D341Med (cell line): ENCODE data around the gene TRAPPC2.
"Not testable (repeated sequence)": the region's sequence is repeated elsewhere in the genome, so short reads cannot be mapped to it uniquely, and the experiment has no call there.

Experiments used
- DNase-seq: peaks from one replicate; pipeline ENCODE4 v3.0.0; 2012; ENCODE audit warnings: low spot score

TRAPPC2 gene

DNA sequence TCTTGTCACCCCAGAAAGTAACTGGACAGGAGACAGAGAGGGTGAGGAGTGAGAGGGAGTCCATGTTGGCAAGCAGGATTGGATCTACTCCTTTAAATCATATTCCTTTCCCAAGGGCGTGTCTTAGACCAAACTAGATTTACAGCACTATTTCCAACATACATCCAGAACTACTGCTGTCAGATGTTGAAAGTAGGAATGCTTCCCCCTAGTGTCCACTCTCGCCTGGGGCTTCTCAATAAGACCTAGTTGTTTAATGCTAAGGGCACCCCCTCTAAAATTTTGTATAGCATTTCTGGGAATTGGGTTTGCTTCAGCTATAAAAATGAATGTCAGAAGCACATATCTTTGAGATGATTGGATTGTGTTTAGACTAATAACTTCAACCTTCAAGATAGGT is 13.4 kb upstream of the TRAPPC2 start:
- no peak for DNase-seq

DNA sequence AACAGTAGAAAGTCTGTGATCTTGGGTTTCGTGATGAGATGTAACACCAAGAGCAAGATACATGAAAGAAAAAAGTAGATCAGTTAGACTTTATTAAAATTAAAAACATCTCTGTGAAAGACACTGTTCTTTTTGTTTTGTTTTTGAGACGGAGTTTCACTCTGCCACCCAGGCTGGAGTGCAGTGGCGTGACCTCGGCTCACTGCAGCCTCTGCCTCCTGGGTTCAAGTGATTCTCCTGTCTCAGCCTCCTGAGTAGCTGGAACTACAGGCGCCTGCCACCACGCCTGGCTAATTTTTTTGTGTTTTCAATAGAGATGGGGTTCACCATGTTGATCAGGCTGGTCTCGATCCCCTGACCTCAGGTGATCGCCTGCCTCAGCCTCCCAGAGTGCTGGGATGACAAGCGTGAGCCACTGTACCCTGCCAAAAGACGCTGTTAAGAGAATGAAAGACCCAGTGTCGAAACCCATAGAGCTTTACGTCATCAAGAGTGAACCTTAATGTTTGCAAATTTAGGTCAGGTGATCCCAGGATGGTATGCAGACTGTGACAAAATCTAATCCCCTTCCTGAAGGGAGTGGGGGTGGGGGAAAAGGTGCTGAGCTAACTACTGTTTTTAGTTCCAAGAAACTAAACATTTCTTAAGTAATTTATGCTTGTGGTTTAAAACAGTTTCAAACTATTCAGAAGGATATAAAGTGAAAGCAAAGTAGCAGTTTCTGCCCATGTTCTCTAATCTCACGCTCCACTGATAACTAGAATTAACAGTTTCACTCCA is 8.2 kb upstream of the TRAPPC2 start:
- DNase-seq: no peak

DNA sequence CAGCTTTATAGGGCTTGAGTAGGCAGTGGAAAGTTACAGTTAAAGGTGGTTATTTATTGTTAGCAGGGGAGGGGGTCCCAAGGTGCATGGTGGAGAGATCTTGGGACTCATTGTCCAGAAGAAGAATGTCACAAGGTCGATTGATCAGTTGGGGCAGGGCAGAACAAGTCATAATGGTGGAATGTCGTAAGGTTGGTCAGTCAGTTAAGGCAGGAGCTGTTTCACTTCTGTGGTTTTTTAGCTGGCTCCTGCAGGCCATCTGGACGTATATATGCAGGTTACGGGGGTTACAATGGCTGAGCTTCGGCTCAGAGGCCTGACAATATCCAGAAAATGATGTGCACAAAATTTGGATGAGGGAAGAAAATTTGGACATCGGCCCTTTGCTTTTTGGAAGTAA is 7.3 kb upstream of the TRAPPC2 start:
- DNase-seq: no peak

DNA sequence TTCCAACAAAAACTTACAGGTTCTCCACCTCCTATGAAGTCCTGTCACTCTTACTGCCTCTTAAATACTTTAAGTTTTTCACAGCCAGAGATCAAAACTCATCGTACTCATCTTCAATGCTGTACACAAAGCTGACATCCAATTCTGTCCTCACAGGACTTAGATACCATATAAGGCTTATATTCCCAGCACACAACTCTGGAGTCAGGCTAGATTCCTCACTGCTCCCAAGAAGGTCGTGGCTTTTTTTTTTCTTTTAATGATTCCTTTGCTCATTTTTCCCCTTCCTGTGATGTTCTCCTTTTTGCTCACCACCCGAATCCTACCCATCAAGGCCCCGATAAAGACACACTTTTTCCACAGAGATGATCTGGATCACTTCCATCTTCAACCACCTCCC is 914 bp downstream of the TRAPPC2 start:
- DNase-seq: no peak

DNA sequence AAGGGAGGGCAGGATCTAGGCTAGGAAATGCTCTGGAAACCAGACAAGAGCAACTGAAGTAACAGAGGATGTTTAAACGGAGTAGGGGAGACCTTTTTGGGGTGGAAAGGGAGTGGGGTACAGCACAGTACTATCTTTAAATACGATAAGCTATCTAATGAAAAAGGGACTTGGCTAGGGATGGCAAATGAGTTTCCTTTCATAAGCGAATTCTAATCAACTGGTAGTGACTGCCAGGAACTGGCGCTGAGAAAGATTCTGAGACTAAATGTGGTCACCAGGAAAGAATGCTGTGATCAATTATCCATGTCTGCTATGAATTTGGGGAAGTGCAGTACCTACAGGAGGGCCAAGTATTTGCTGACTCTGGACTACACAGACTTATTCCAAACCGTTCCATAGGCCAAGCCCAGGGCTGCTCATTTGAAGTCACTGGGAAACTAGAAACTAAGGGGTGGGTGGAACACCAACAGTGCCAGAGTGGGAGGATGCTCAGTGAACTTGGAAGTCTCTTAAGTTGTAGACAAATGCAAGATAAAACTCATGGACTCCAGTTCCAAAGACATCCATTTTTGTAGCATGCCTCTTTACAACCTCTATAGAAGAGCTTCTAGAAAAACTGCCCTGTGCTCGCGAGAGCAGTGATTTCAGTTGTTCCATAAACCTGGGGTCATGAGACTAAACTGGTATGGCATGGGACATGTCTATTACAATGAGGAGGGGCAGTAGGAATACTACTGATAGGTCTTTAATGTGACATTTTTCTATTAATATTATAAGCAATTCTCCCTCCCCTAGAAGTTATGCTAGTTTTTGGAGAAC is 2.0 kb downstream of the TRAPPC2 start:
- no peak for DNase-seq

DNA sequence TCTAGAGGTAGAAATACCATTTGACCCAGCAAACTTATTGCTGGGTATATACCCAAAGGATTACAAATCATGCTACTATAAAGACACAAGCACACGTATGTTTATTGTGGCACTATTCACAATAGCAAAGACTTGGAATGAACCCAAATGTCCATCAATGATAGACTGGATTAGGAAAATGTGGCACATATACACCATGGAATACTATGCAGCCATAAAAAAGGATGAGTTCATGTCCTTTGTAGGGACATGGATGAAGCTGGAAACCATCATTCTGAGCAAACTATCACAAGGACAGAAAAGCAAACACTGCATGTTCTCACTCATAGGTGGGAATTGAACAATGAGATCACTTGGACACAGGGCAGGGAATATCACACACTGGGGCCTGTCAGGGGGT is 3.9 kb downstream of the TRAPPC2 start:
- not testable (repeated sequence) for DNase-seq

DNA sequence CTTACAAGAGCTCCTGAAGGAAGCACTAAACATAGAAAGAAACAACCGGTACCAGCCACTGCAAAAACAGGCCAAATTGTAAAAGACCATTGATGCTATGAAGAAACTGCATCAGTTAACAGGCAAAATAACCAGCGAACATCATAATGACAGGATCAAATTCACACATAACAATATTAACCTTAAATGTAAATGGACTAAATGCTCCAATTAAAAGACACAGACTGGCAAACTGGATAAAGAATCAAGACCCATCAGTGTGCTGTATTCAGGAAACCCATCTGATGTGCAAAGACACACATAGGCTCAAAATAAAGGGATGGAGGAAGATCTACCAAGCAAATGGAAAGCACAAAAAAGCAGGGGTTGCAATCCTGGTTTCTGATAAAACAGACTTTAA is 7.8 kb downstream of the TRAPPC2 start:
- DNase-seq: not testable (repeated sequence)

DNA sequence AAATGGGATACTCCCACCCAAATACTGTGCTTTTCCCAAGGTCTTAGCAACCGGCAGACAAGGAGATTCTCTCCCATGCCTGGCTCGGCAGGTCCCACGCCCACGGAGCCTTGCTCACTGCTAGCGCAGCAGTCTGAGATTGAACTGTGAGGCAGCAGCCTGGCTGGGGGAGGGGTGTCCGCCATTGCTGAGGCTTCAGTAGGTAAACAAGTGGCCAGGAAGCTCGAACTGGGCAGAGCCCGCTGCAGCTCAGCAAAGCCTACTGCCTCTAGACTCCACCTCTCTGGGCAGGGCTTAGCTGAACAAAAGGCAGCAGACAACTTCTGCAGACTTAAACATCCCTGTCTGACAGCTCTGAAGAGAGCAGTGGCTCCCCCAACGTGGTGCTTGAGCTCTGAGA is 9.5 kb downstream of the TRAPPC2 start:
- DNase-seq: not testable (repeated sequence)

DNA sequence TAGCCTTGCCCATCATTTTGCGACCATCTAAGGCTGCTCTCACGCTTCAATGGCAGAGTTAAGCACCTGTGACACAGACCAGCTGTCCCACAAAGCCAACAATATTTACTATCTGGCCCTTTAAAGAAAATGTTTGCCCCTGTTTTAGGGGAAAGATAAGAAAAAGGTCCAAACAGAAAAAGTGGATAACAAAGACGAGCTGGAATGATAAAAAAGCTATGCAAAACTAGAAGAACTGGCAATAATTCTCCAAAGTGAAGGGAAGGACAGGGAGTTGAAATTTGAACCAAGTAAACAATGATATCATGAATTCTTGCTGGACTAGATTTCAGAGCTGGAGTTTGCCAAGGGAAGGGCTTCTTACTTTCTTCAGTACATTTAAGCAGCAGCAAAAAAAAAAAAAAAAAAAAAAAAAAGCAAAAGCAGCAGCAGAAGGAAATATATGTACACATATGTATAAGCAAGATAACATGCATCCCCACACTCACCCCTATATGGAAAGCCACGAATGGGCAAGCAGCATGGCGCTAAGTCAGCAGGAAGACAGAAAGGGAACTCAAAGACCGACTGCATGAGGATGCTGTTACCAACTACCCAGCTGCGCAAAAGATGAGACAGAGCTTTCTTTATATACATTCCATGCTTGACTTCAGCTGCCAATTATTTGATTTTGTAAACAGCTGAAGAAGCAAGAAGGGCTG is 12.5 kb downstream of the TRAPPC2 start:
- no peak for DNase-seq

DNA sequence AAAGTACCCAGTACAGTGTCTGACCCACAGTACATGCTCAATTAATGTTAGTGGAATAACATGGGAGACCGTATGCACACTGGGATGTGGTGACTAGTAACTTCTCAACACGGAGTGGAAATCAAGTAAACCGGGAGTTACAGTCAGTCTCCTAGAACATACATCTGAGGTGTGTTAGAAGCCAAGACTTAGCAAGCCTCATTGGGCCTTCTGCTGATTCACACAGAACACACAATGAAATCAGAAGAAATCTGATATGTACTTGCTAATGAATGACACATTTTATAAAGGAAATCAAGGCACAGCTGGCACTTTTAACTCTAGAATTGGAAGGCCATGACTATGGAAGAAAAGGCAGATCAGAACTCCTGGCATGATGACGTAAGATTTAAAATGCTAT is 13.0 kb downstream of the TRAPPC2 start:
- DNase-seq: no peak

DNA sequence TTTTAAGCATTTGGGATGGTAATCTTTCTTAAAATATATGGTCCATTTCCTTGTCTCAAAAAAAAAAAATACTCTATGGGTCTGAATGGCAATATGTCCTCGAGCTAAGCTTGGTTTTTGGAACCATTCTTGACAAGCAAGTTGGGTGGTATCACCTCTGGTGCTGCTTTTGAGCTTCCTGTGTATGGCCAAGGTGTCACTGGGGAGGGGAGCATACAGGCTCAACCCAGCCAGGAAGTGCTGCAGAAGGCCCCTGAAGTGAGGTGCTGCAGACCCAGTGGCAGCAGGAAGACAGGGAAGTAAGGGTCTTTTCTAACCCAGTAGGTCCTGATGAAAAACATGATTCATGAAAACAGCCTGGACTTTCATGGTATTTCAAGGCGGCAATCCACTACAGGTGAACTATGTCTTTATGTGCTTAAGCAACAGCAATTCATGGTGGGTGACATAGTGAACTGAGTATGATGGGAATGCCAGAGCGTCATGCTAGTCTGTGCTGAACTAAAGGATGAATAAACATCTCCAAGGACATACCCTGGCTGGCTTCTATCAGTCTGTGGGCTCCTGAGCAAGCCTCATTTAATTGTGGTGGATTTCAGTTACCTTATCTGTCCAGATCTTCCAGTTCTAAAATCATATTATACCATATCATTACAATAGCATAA is 15.1 kb downstream of the TRAPPC2 start:
- no peak for DNase-seq

DNA sequence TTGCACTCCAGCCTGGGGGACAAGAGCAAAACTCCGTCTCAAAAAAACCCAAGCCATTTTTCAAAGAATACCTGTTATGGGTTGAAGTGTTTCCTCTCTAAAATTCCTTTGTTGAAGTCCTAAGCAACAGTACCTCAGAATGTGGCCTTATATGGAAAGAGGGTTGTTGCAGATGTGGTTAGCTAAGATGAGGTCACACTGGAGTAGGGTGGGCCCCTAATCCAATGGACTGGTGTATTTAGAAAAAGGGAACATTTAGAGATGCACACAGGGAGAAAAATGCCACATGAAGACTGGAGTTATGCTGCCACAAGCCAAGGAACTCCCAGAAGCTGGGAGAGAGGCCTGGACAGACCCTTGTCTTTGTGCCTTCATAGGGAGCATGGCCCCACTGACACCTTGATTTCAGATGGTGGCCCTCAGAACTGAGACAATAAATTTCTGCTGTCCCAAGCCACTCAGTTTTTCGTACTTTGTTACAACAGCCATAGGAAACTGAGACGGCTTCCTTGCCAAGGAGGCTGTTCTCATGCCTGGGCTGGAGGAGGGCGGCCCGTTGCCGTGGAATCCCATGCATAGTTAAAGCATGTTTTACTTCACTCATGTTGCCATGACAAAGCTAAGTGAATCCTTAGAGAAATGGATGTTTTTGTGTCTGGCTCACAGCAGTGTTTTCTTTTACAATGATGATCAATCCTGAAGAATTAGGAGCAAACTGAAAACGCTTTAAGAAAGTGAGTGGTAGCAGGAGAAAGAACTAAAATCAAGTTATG is 16.5 kb downstream of the TRAPPC2 start:
- DNase-seq: no peak

DNA sequence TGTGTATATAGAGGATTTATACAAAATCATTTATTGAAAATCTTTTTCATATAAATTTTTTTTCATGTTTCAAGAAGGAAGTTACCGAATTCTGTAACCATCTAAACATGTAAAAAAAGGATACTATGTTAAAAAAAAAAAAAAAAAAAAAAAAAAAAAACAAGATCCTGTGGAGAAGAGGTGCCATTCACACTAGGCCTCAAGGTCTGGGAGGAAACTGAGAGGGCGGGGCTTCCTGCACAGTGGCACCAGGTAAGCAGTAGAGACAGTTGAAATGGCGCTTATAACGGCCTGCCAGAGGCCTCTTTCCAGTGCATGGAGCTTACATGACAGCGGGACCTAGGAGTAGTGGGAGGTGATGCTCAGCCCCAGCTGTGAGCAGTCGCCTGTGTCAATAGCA is 17.5 kb downstream of the TRAPPC2 start:
- DNase-seq: no peak

DNA sequence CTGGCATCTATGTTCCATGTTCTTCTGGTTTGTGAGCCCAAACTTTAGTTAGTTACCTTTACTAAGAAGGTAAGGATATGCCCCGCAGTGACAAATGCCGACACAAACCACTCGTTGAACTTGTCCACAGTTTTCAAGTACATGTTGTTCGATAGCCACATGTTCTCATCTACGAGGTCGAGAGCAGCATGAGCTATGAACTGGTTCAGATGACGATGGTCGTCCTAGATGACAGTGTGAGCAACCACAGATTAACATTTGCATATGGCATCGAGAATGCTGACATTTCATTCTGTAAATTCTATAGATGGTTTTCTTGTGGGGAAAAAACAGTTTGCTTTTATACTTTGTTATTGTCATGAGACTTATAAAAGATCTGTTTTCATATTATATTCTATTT is 18.0 kb downstream of the TRAPPC2 start:
- no peak for DNase-seq

DNA sequence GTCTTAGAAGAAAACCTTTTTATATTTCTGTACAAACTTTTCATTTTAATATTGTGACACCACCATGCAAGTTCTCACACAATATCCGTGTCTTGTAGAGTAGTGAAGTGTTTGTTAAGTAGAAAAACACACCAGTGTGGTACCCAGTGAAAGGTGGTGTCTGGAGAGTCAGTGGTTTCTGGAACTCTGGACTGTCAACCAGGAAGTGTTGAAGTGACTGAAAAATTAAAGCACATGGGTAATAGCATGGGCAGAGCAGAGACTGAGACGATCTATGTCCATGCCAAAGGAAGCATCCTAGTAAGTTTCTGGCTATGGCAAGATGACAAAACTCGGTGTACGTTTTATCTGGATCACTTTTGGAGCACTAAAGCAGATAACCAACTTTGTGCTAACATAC is 23.3 kb downstream of the TRAPPC2 start:
- no peak for DNase-seq

DNA sequence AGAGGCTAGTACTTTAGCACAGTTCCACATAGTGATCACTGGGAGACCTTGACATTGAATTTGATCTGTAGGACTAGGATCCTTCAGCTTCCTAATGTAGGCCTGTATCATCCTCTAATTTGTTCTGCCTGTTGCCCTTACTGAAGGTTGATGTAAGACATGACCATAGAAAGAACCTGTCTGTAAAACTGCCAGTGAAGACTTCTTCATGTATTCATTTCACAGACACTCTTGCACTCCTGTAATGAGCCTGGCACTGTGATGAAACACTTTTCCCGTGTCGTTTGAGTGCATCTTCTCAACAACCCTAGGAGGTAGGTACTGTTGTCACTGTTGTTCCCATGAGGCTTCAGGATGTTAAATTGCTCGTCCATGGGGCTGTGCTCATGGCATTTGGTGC is 30.8 kb downstream of the TRAPPC2 start:
- DNase-seq: no peak

DNA sequence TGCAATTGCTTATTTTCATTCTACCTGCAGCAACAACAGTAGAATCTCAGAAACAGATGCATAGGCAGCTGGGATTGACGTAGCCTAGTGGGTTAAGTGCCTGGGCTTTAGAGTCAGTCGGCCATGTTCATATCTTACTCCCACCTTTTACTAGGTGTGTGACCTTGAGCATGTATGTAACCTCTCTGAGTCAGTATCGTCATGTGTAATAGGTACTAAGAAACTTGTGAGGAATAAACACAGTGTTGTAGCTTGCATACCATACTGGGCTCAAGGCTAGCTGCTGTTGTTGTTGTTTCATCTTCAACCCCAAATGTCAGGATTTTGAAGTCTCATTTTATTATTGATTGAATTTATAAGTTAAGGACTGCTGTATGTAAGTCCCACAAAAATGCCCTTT is 31.3 kb downstream of the TRAPPC2 start:
- DNase-seq: no peak

DNA sequence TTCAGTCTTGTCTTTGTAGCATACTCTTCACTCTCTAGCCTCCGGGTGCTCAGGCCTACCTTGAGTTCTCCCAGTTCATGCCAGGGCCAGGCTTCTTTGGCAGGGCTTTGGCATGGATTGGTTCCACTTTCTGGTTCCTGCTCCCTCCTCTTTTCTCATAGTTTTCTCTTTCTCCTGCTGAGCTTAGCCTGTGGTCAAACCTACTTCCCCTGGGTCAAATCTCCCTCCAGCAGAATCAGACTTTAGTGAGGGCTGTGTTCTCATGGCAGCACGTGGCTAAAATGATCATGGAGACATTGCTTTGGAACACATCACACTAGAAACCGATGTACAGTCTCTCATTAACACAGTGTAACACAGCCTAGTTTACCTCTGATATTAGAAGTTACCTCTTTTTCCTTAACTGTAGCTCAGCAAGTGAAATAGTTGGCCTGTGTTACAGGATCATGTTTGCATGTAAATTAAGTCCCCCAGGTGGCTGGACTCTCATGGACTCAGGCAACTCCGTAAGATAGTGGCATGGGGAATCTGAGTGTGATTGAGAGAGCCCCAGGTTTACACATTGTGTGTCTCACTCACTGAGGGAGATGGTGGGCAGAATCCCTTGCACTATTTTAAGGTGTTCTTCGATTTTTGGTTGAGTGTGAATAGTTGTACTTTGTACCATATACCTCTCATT is 32.2 kb downstream of the TRAPPC2 start:
- no peak for DNase-seq

DNA sequence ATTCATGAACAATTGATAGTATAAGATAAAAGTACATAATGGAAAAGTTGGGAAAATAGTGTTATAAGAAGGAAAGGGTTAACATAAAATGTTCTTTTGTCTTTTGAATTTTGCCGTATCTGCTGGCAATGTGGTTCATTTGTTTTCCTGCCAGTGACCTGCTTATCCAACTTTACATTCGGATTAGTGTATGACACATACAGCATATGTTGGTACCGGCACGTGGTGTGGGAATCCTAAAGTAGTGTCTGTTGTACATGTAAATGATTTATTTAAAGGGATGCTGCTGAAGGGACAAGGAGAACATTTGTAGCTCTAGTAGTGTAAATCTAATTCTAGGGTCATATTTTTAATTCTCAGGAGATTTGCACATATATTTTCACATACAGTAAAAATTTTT is 34.0 kb downstream of the TRAPPC2 start:
- DNase-seq: no peak

DNA sequence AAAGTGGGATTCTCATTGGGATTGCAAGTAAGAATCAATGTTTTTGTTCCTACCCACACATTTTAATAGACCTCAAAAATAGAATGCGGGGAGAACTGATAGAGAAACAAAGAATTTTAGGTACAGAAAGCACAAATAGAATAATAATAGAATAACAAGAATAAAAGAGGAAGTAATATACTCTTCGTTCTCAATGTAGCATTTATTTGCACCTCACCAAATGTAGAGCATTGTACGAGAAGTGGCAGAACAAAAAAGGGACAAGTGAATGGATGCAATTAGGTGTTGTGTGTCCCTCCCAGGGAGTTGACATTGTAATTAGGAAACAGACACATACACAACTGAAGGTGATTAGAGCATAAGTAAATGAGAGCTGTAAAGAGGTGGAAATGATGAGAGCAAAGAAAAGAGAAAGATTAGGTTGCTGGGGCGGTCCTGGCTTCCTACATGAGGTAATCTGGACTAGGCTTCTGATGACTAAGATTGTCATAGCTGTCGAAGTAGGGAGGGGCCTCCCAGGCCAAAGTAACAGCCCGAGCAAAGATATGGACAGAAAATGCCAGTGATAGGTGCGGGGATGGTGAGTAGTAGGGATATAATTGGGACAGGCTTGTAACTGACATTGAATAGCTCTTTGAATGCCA is 35.1 kb downstream of the TRAPPC2 start:
- DNase-seq: no peak

DNA sequence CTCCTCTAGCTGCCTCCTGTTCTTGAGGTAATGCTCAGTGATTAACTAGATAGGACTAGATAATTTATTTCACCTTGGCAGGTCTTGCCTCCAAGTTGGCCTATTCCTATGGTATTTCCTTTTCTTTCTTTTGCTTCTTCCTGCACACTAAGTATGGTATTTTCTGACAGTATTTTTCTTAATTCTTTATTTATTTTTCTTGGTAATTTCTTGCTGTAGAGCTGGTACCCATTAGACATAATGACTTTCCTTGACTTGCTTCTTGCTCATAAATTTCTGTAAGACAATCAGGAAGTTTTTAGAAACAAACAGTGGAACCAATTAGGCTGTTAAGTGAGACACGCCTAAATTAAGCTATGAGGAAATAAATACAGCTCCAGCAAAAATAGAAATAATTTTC is 36.0 kb downstream of the TRAPPC2 start:
- no peak for DNase-seq
